Muscle of leg (tissue), 16 donors: ENCODE data around the gene ZNF428. TPM values are rescaled to one million over a fixed set of nuclear protein-coding genes. Genes with fewer than 3 reads are reported as not detected.

Experiments used
- DNase-seq: peaks from one replicate; pipeline ENCODE4 v3.0.0; 2013
- H3K27ac ChIP-seq: one replicate; pipeline ENCODE4 v1.5.1; 2013; ENCODE audit warnings: mild to moderate bottlenecking, low read length, control low read depth
- H3K27me3 ChIP-seq: one replicate; pipeline ENCODE4 v1.6.1; 2013; ENCODE audit warnings: low read length; ENCODE audit not compliant: control insufficient read depth, insufficient read depth
- H3K36me3 ChIP-seq: one replicate; pipeline ENCODE4 v1.6.1; 2013; ENCODE audit warnings: low read length; ENCODE audit not compliant: control insufficient read depth, insufficient read depth
- H3K4me1 ChIP-seq: one replicate; pipeline ENCODE4 v1.6.1; 2013; ENCODE audit warnings: low read length; ENCODE audit not compliant: control insufficient read depth, insufficient read depth
- H3K4me3 ChIP-seq: one replicate; pipeline ENCODE4 v1.5.1; 2013; ENCODE audit warnings: low read length, control low read depth
- H3K9me3 ChIP-seq: replicated peaks from 2 replicates; pipeline ENCODE4 v1.6.1; 2013; ENCODE audit warnings: low read depth, low read length; ENCODE audit not compliant: control insufficient read depth
- WGBS: methylation state at CpG from one replicate; pipeline ENCODE4 v1.1.5; 2013; ENCODE audit warnings: missing lambda C conversion rate; ENCODE audit not compliant: insufficient coverage; 5-methylcytosine and 5-hydroxymethylcytosine counted together
- long read RNA-seq, 11 donors: transcript quantifications; one replicate each; lab custom pipeline, GENCODE V29; 2026
- polyA plus RNA-seq, 8 donors: library from polyadenylated mRNA; unstranded; fragments of 120-200 nt; gene quantifications; one replicate each; pipeline versions ENCODE4 v1.2.1 to v1.2.3, GENCODE V29; 2013; ENCODE audit warnings: inconsistent platforms in 1 of 8, low replicate concordance in 1 of 8; ENCODE audit not compliant: insufficient read length in 8 of 8, insufficient read depth in 1 of 8
- total RNA-seq: library from RNA; stranded (reverse); fragments of 120-200 nt; gene quantifications from one replicate; pipeline ENCODE4 v1.2.4, GENCODE V29; 2013

ZNF428 gene, protein sequence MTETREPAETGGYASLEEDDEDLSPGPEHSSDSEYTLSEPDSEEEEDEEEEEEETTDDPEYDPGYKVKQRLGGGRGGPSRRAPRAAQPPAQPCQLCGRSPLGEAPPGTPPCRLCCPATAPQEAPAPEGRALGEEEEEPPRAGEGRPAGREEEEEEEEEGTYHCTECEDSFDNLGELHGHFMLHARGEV
- total RNA-seq (55.9 TPM), polyA plus RNA-seq (10 to 100 TPM; 63.2 to 80.5 (median 71.9) TPM)
- long read RNA-seq, donor 1, transcript ZNF428-201 (3 exons, 1,412 nt): major isoform, 25 of 25 reads
- long read RNA-seq, donor 1, partial matches to known transcripts: 0 of 25 reads
- long read RNA-seq, donor 1, other reads (novel, unspliced or antisense): 0 of 25 reads
- long read RNA-seq, donor 2, partial matches to known transcripts: 0 of 3 reads
- long read RNA-seq, donor 2, other reads (novel, unspliced or antisense): 0 of 3 reads
- long read RNA-seq, donor 3, transcript ZNF428-201 (3 exons, 1,412 nt): major isoform, 45 of 53 reads
- long read RNA-seq, donor 3, partial matches to known transcripts: 7 of 53 reads
- long read RNA-seq, donor 3, other reads (novel, unspliced or antisense): 0 of 53 reads
- long read RNA-seq, donor 4, transcript ZNF428-201 (3 exons, 1,412 nt): major isoform, 37 of 42 reads
- long read RNA-seq, donor 4, partial matches to known transcripts: 5 of 42 reads
- long read RNA-seq, donor 4, other reads (novel, unspliced or antisense): 0 of 42 reads
- long read RNA-seq, donor 5, transcript ZNF428-201 (3 exons, 1,412 nt): major isoform, 96 of 115 reads
- long read RNA-seq, donor 5, partial matches to known transcripts: 19 of 115 reads
- long read RNA-seq, donor 5, other reads (novel, unspliced or antisense): 0 of 115 reads
- long read RNA-seq, donor 6, transcript ZNF428-201 (3 exons, 1,412 nt): major isoform, 57 of 79 reads
- long read RNA-seq, donor 6, partial matches to known transcripts: 20 of 79 reads
- long read RNA-seq, donor 6, other reads (novel, unspliced or antisense): 0 of 79 reads
- long read RNA-seq, donor 7, transcript ZNF428-202 (2 exons, 569 nt): minor isoform, 6 of 54 reads
- long read RNA-seq, donor 7, transcript ZNF428-201 (3 exons, 1,412 nt): major isoform, 41 of 54 reads
- long read RNA-seq, donor 7, partial matches to known transcripts: 6 of 54 reads
- long read RNA-seq, donor 7, other reads (novel, unspliced or antisense): 0 of 54 reads
- long read RNA-seq, donor 8, transcript ZNF428-201 (3 exons, 1,412 nt): major isoform, 37 of 45 reads
- long read RNA-seq, donor 8, partial matches to known transcripts: 5 of 45 reads
- long read RNA-seq, donor 8, other reads (novel, unspliced or antisense): 0 of 45 reads
- long read RNA-seq, donor 9, transcript ZNF428-201 (3 exons, 1,412 nt): major isoform, 32 of 38 reads
- long read RNA-seq, donor 9, partial matches to known transcripts: 5 of 38 reads
- long read RNA-seq, donor 9, other reads (novel, unspliced or antisense): 0 of 38 reads
- long read RNA-seq, donor 10, transcript ZNF428-201 (3 exons, 1,412 nt): major isoform, 36 of 45 reads
- long read RNA-seq, donor 10, partial matches to known transcripts: 9 of 45 reads
- long read RNA-seq, donor 10, other reads (novel, unspliced or antisense): 0 of 45 reads
- long read RNA-seq, donor 11, transcript ZNF428-201 (3 exons, 1,412 nt): major isoform, 40 of 53 reads
- long read RNA-seq, donor 11, partial matches to known transcripts: 12 of 53 reads
- long read RNA-seq, donor 11, other reads (novel, unspliced or antisense): 0 of 53 reads

DNA sequence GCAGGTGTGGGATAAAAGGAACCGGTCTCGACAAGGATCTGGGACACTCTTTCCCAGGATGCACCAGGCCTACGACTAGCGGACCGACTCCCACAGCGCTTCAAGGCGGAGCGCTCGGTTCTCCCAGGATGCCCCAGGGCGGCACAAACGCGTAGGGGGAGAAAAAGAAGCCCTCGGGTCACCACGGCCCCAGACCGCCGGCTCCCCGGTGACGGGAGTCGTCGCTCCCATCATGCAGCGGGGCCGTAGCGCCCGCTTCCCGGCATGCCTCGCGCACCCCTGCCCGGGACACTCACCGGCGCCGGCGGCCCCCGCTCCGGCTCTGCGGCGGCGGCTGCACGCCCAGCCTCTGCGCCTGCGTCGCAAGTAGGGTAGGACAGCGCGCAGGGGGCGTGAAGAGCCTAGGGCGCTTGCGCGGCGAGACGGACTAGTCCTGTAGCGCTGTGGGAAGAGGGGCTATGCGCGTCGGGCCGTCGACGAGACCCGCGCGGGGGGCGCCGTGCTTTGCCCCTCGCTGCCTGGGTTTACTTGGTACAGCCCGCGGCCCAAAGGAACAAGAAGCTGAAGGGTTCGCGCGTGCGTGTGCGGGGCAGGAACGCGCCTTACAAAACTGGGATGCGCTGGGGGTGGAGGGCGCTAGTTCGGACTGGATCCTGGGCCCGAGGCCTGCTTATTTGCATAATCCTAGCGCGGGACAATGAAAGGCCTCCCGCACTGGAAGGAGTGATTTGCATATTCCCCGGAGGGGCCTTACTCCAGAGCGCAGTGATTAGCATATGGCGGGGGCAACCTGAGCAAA, at the start of gene ZNF428:
ZNF428 (minus strand) TSS at position 368 of the 799 bp plus-strand sequence. CDS start 5,325 bp downstream, outside the sequence.
- Histone ChIP-seq H3K27me3 (no peaks in the 10 kb centered on the region), H3K27ac (peak within 1 kb of the TSS; percentile 98), H3K4me1 (peaks cover 12% of the 10 kb centered on the region), H3K36me3 (no peaks in the 10 kb centered on the region), H3K9me3 (no peaks in the 10 kb centered on the region), H3K4me3 (peak within 1 kb of the TSS; percentile 93)
- peak; percentile 96 for DNase-seq
- under 1% methylated on average over 81 of the region's 81 CpGs for WGBS

DNA sequence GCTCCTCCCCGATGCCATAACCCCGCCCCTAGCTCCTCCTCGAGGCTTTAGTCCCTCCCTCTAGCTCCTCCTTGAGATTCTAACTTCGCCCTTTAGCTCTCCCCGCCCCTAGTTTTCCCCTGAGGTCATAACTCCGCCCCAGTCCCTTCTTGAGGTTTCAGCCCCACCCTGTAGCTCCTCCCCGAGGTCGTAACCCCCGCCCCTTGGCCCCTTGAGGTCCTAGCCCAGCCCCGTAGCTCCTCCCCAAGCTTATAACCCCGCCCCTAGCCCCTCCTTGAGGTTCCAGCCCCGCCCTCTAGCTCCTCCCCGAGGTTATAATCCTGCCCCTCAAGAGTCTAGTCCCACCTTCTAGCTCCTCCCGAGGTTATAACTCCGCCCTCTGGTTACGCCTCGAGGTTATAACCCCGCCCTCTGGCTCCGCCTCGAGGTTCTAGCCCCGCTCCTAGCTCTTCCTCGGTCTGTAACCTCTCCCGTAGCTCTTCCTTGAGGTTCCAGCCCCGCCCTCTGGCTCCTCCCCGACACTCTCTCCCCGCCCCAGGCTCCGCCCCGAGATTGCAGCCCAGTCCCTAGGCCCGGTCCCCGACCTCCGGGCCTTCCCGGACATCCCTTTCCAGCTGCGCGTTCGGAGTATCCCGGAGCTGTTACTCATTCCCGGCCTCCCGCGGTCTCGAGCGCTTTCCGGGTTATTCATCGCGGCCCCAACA, 49.1 kb upstream of the ZNF428 start:
- under 1% methylated on average over 36 of the region's 44 CpGs for WGBS
- Histone ChIP-seq H3K27ac (peak overlapping the region; percentile 92), H3K9me3 (no peaks in the 10 kb centered on the region), H3K4me3 (peak overlapping the region; percentile 49), H3K36me3 (peaks cover 5% of the 10 kb centered on the region), H3K27me3 (peaks cover 32% of the 10 kb centered on the region), H3K4me1 (peaks cover 22% of the 10 kb centered on the region)
- peak; percentile 99 for DNase-seq

DNA sequence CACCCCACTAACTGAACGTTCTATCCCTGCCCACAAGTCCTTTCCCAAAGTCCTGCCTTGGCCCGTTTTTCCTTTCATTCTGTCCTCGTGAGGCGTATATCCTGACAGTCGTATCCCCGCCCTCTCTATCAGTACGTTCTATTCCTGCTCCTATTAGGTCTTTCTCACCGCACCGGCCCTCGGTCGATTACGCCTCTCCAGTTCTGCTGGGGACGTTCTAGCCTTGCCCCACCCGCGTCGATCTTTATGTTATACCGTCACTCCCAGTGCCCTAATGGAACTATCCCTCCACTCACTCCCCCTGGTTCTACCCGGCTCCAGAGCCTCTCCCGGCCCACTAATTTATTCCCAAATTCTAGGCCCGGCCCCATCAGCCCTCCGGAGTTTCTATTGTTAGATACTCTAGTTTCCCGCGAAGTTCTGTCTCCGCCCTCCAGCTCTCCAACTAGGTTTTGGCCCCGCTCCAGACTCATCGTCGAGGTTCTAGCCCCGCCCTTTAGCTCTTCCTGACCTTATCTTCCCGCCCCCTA, 48.5 kb upstream of the ZNF428 start:
- WGBS: 8% methylated on average over 29 of the region's 29 CpGs
- Histone ChIP-seq H3K27ac (peak overlapping the region; percentile 91), H3K9me3 (no peaks in the 10 kb centered on the region), H3K27me3 (peaks cover 32% of the 10 kb centered on the region), H3K4me3 (peak overlapping the region; percentile 49), H3K4me1 (peaks cover 22% of the 10 kb centered on the region), H3K36me3 (peaks cover 5% of the 10 kb centered on the region)
- no peak for DNase-seq

DNA sequence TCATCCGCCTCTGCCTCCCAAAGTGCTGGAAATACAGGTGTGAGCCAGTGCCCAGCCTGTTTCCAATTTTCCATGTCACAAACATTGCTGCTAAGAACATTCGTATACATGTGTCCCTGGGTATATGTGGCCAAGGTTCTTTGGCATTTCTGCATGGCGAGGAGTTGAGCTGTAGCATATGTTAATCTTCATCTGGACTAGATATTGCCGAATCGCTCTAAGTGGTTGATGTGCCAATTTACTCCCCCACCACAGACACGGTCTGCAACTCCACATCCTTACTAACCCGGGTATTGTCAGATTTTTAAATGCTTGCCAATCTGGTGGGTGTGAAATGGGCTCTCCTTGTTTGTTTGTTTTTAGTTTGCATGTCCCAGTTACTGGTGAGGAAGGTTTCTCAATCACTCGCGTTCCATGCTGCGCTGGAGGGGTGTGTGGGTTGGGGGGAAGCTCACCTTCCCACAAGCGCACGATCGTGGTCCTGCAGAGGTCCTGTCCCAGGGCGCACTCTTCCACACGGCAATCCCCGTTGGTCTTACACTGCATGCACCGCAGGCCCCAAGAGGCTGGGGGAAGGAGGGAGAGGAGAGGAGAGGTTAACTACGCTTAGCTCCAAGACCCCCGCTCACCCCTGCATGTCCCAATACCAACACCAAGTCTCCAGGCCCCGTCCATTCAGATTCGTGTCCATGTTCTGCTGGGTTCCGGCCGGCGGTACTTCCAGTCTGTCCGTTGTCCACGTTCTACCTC, 47.9 kb upstream of the ZNF428 start:
- 37% methylated on average over 12 of the region's 26 CpGs for WGBS
- peaks cover 5% of the 10 kb centered on the region for H3K36me3 ChIP-seq
- H3K9me3 ChIP-seq: no peaks in the 10 kb centered on the region
- peak overlapping the region; percentile 49 for H3K4me3 ChIP-seq
- peaks cover 32% of the 10 kb centered on the region for H3K27me3 ChIP-seq
- peaks cover 22% of the 10 kb centered on the region for H3K4me1 ChIP-seq
- DNase-seq: peak; percentile 34
- H3K27ac ChIP-seq: peak overlapping the region; percentile 91

DNA sequence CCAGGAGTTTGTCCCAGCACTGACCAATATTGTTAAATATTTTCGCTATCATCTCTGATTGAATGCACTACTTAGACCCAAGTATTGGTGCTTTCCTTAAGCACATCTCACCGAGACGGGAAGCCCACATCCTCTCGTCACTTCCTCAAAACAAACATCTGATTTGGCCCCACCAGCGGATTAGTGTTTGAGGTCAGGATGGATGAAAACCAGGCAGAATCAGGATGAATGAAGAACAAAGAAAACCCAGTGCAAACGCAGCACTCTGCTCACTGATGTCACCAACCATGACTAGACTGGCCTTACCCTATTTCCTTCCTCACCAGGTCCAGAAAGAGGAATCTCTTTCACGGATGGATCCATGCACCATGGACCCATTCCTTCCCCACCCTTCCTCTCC, 44.6 kb upstream of the ZNF428 start:
- peaks cover 14% of the 10 kb centered on the region for H3K27me3 ChIP-seq
- peaks cover 12% of the 10 kb centered on the region for H3K4me1 ChIP-seq
- H3K27ac ChIP-seq: no peak overlapping the region
- no peaks in the 10 kb centered on the region for H3K9me3 ChIP-seq
- 90% methylated on average over 2 of the region's 7 CpGs for WGBS
- no peak overlapping the region for H3K4me3 ChIP-seq
- peaks cover 5% of the 10 kb centered on the region for H3K36me3 ChIP-seq
- DNase-seq: peak; percentile 57

DNA sequence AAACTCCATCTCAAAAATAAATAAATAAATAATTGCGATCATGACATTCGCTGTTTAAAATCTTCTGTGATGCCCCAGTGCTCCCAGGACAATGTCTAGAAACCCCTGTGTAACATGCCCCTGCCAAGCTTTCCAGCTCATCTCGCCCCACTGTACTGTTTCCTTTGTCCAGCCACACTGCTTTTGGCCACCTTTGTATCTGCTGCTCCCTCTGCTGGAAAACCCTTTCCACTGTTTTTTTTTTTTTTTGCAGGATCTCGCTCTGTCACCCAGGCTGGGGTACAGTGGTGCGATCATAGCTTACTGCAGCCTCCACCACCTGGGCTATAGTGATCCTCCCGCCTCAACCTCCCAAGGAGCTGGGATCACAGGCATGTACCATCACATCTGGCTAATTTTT, 43.1 kb upstream of the ZNF428 start:
- no peak for DNase-seq
- H3K36me3 ChIP-seq: peaks cover 5% of the 10 kb centered on the region
- H3K4me3 ChIP-seq: no peak overlapping the region
- no peaks in the 10 kb centered on the region for H3K27me3 ChIP-seq
- WGBS: 100% methylated on average over 3 of the region's 6 CpGs
- peaks cover 2% of the 10 kb centered on the region for H3K9me3 ChIP-seq
- H3K27ac ChIP-seq: no peak overlapping the region
- peaks cover 5% of the 10 kb centered on the region for H3K4me1 ChIP-seq

DNA sequence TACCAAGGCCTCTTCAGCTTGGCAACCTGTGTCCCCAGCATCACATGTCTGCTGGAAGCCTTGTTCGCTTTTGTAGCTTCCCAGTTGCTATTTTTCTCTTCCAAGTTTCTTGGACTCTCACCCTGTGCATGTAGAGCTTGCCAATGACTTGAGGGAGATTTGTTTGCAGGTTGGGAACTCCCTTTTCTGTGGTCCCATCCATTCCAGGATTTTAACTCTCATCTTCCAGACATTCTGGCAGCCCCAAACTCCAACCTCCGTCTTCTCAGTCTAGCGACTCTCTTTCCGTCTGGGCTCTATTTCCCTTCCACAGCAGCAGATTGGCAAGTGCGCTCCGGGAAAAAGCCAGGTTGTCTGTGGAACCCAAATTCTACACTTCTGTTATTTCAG, 41.5 kb upstream of the ZNF428 start:
- H3K36me3 ChIP-seq: peaks cover 5% of the 10 kb centered on the region
- no peak overlapping the region for H3K27ac ChIP-seq
- H3K27me3 ChIP-seq: no peaks in the 10 kb centered on the region
- 67% methylated on average over 5 of the region's 6 CpGs for WGBS
- H3K4me3 ChIP-seq: no peak overlapping the region
- peaks cover 2% of the 10 kb centered on the region for H3K9me3 ChIP-seq
- no peaks in the 10 kb centered on the region for H3K4me1 ChIP-seq
- peak; percentile 89 for DNase-seq
